Measurements from ENCODE around the gene PGLYRP3.

PGLYRP3 gene

GRCh38 chr1:153312570-153313186, at the start of gene PGLYRP3:
TSS of gene PGLYRP3 (minus strand) at chr1:153312952. CDS start at chr1:153310665, 2,287 bp downstream.
- DNase-seq, result no peak

GRCh38 chr1:153362187-153362775, 49.5 kb upstream of the PGLYRP3 start:
- no peak for DNase-seq

- DNase-seq, result no peak
Observed at GRCh38 chr1:153361480-153362109, 48.8 kb upstream of the PGLYRP3 start.

GRCh38 chr1:153360592-153361479, 48.1 kb upstream of the PGLYRP3 start:
- no peak for DNase-seq

- no peak for DNase-seq
Observed at GRCh38 chr1:153360190-153360589, 47.4 kb upstream of the PGLYRP3 start.

- DNase-seq, result no peak
Observed at GRCh38 chr1:153359241-153359640, 46.5 kb upstream of the PGLYRP3 start.

GRCh38 chr1:153358691-153358975, 45.9 kb upstream of the PGLYRP3 start:
- DNase-seq, result no peak

- no peak for DNase-seq
Observed at GRCh38 chr1:153357853-153358690, 45.3 kb upstream of the PGLYRP3 start, which contains the start of gene S100A9. TSS of gene S100A9 (plus strand) at chr1:153357854. CDS start at chr1:153358284, 430 bp downstream.

GRCh38 chr1:153357076-153357852, 44.5 kb upstream of the PGLYRP3 start:
- peak in 4 of 56 donors; percentile 5 to 14 (median 8) for DNase-seq

GRCh38 chr1:153356392-153357075, 43.8 kb upstream of the PGLYRP3 start:
- no peak for DNase-seq

- peak in 3 of 56 donors; percentile 2 to 6 (median 6) for DNase-seq
Observed at GRCh38 chr1:153355445-153356071, 42.8 kb upstream of the PGLYRP3 start.

GRCh38 chr1:153354515-153355193, 41.9 kb upstream of the PGLYRP3 start:
- no peak for DNase-seq

GRCh38 chr1:153353226-153353947, 40.6 kb upstream of the PGLYRP3 start:
- no peak for DNase-seq

GRCh38 chr1:153352523-153352922, 39.8 kb upstream of the PGLYRP3 start:
- DNase-seq, result peak in 32 of 56 donors; percentile 2 to 70 (median 32)

- no peak for DNase-seq
Observed at GRCh38 chr1:153350321-153350957, 37.7 kb upstream of the PGLYRP3 start.

GRCh38 chr1:153349363-153350320, 36.9 kb upstream of the PGLYRP3 start:
- no peak for DNase-seq
